Stimulated activated CD4-positive, alpha-beta T cell treated with anti-CD3 and anti-CD28 coated beads, Interleukin-15, amount 100 ng/mL, for 48 hours (primary cell): ENCODE data around the gene PTPRT.

Source experiments
- DNase-seq, 2 donors: peaks; one replicate each; pipeline ENCODE4 v3.0.0-alpha.2; 2020; ENCODE audit warnings: low read depth in 2 of 2

Gene PTPRT

DNA sequence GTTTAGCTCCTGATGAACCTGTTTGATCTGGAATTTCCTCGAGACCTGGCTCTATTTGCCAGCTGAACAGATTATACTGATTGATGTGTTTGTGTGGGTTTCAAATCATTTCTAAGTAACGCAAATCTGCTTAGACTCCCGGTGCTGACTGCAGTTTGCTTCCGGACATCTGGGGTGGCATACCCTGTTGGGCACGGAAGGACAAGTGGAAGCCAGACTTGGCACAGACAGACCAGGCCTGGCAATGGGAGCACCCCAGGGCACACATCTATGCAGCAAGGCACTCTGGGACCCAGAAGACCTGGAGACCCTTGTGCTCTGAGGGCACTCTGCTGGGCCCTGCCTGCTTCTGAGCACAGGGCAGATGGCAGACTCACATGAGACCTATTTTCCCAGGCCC lies 1137.8 kb downstream of the PTPRT start:
- DNase-seq: no peak

DNA sequence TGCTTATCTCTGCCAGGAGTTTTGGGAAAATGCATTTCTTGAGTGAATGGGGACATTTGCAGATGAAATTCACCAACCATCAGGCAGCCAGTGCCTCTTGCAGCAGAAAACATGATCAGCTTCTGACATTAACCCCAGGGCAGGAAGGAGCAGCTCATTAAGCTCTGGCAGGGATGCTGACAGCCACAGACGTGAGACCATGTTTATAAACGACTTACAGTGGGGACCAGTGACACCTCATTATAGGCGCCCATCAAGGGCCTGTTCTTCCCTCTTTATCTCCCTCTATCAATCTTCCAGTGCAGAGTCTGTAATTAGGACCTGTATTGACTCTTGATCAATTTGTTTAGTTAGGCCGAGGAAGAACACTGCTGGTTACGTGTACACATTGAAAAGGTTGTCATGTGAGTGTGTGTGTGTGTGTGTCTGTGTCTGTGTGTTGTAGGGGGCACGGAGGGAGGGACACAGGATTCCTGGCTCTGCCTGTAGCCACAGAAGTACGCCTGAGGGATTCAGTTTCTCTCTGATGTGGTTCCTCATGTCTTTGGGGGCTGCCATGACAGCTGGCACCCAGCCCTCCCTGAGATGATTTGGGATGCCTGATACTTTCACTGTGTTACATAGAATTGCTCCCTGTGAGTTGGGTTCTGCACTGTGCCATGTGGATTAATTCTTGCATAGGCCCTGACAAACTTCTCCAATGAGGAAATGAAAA lies 1143.2 kb downstream of the PTPRT start:
- DNase-seq: no peak

DNA sequence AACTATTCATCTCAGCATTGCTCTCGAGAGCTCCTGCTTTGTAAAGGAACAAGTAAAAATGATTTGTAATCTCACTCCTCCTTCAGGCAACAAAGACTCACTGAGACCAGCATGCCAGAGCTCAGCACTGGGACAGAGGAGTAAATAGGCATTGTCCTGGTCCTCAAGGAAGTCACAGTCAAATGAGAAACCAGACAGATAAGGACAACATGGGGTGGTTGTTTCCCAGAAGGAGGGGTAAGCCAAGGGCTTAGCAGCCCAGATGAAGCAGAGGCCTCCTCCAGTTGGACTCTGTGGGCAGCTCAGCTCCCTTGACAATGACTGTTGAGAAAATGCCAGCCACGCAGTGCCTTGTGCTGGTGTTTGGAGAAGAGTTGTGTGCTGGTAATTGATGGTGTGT lies 1145.8 kb downstream of the PTPRT start:
- no peak for DNase-seq

- DNase-seq: no peak
Measured at GRCh38 chr20:42041000-42041565, 1148.6 kb downstream of the PTPRT start.

GRCh38 chr20:42027746-42028268 lies 1161.9 kb downstream of the PTPRT start:
- DNase-seq: no peak

DNA sequence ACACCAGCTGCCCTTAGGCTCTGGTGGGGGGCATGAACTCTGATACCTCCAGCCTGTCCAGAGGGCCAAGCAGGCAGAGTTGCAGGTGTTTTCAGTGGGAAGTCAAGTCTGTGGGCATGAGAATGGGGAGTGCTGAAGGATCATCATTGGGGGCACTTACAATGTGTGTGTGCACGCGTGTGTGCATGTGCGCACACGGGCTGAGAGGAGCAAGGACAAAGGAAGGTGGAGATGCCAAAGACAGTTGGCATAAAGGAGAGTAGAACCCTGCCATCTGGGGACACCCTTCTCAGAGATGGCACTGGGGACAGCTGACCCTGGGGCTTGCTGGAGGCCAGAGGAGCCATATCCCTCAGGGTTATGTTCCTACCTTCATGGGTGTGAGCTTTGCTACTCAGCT lies 1163.1 kb downstream of the PTPRT start:
- no peak for DNase-seq

DNA sequence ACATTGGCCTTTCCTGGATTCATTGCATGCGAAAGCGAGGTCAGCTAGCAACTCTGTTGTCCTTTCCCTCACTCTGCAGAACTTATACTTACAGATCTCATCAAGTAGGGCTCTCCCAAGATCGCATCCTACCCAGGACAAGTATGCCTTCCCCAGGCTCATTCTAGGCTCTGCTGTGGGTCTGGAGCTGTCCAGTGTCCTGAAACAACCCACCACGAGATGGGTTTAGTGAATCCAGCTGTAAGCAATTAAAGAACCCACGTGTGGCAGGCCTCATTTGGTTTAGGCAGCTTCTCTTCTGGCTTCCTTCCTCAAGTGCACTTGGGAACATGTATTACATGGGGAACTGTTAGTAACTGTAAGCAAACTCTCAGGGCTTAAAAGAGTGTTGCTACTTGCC lies 1165.1 kb downstream of the PTPRT start:
- no peak for DNase-seq
